GM23248 (cell line): Measurements from ENCODE around the gene DIDO1. TPM values are rescaled to one million over a fixed set of nuclear protein-coding genes. Genes with fewer than 3 reads are reported as not detected.
A peak's percentile ranks its signal among the peaks of the same experiment; 100 is the strongest.

Experiments used
- DNase-seq: peaks from one replicate; pipeline ENCODE4 v3.0.0-alpha.2; 2015
- H2AFZ ChIP-seq: fragments of 200-600 bp; sonication (generic); 2 replicates; pipeline ENCODE4 v1.6.1; 2016; ENCODE audit warnings: antibody characterized with exemption
- H3F3A ChIP-seq: fragments of 200-600 bp; sonication (generic); 2 replicates; pipeline ENCODE4 v1.6.1; 2016; ENCODE audit warnings: mild to moderate bottlenecking, antibody characterized with exemption, mixed run types; ENCODE audit not compliant: insufficient read depth
- H3K27ac ChIP-seq: fragments of 200-600 bp; sonication (generic); 2 replicates; pipeline ENCODE4 v1.5.1; 2016; ENCODE audit warnings: mild to moderate bottlenecking
- H3K27me3 ChIP-seq: fragments of 200-600 bp; sonication (generic); replicated peaks from 2 replicates; pipeline ENCODE4 v1.6.1; 2016; ENCODE audit warnings: mild to moderate bottlenecking; ENCODE audit not compliant: insufficient read depth
- H3K36me3 ChIP-seq: fragments of 200-600 bp; sonication (generic); 2 replicates; pipeline ENCODE4 v1.6.1; 2016; ENCODE audit warnings: low read depth, mild to moderate bottlenecking
- H3K4me1 ChIP-seq: fragments of 200-600 bp; sonication (generic); 2 replicates; pipeline ENCODE4 v1.6.1; 2016; ENCODE audit warnings: mild to moderate bottlenecking; ENCODE audit not compliant: insufficient read depth
- H3K4me2 ChIP-seq: fragments of 200-600 bp; sonication (generic); one replicate; pipeline ENCODE4 v1.6.1; 2016; ENCODE audit warnings: mild to moderate bottlenecking; ENCODE audit not compliant: unreplicated experiment
- H3K4me3 ChIP-seq: fragments of 200-600 bp; sonication (generic); 2 replicates; pipeline ENCODE4 v1.5.1; 2016; ENCODE audit warnings: mild to moderate bottlenecking
- H3K79me2 ChIP-seq: fragments of 200-600 bp; sonication (generic); 2 replicates; pipeline ENCODE4 v1.6.1; 2016; ENCODE audit warnings: mild to moderate bottlenecking; ENCODE audit not compliant: insufficient read depth
- H3K9ac ChIP-seq: fragments of 200-600 bp; sonication (generic); 2 replicates; pipeline ENCODE4 v1.6.1; 2016; ENCODE audit warnings: mild to moderate bottlenecking
- H3K9me2 ChIP-seq: fragments of 200-600 bp; sonication (generic); 2 replicates; pipeline ENCODE4 v1.6.1; 2016; ENCODE audit warnings: mixed run types, mild to moderate bottlenecking, moderate library complexity; ENCODE audit not compliant: insufficient read depth
- H3K9me3 ChIP-seq: fragments of 200-600 bp; sonication (generic); one replicate; pipeline ENCODE4 v1.6.1; 2017; ENCODE audit warnings: low read depth
- H4K20me1 ChIP-seq: fragments of 200-600 bp; sonication (generic); 2 replicates; pipeline ENCODE4 v1.6.0; 2016; ENCODE audit not compliant: insufficient read depth
- EZH2 ChIP-seq: fragments of 200-600 bp; sonication (generic); IDR thresholded peaks from 2 replicates; pipeline ENCODE4 v1.6.1; 2018; ENCODE audit warnings: antibody characterized with exemption, mild to moderate bottlenecking; ENCODE audit not compliant: insufficient read depth, poor library complexity, severe bottlenecking
- EZH2phosphoT487 ChIP-seq: fragments of 200-600 bp; sonication (generic); IDR thresholded peaks from 2 replicates; pipeline ENCODE4 v1.6.1; 2018; ENCODE audit warnings: antibody characterized with exemption, moderate library complexity, mild to moderate bottlenecking, low read depth; ENCODE audit not compliant: insufficient read depth
- WGBS, 2 experiments: methylation state at CpG; one replicate each; pipeline ENCODE4 v1.1.6; 2015 to 2017; ENCODE audit warnings: low lambda C conversion rate in 2 of 2, low coverage in 1 of 2; ENCODE audit errors: missing lambda C conversion rate in 2 of 2; 5-methylcytosine and 5-hydroxymethylcytosine counted together
- in situ Hi-C: fragments of 300-500 bp; cut with MboI; formaldehyde crosslinking; loops from 2 replicates; pipeline ENCODE4 v1.15.0; 2020
- polyA plus RNA-seq: library from polyadenylated mRNA; unstranded; fragments of >200 nt; fragmentation: Nextera tagmentation; extraction: Ambion mirVana; gene quantifications from 2 replicates; pipeline ENCODE4 v1.2.1, GENCODE V29; 2016
- total RNA-seq: library from RNA; depleted of rRNA; stranded (reverse); fragments of >200 nt; shearing (Covaris generic); gene quantifications from 2 replicates; pipeline ENCODE4 v1.2.3, GENCODE V29; 2014

The DIDO1 gene
- total and polyA plus RNA-seq, 2 experiments from 2014 or later, result 16.2 to 37.1 TPM

DNA sequence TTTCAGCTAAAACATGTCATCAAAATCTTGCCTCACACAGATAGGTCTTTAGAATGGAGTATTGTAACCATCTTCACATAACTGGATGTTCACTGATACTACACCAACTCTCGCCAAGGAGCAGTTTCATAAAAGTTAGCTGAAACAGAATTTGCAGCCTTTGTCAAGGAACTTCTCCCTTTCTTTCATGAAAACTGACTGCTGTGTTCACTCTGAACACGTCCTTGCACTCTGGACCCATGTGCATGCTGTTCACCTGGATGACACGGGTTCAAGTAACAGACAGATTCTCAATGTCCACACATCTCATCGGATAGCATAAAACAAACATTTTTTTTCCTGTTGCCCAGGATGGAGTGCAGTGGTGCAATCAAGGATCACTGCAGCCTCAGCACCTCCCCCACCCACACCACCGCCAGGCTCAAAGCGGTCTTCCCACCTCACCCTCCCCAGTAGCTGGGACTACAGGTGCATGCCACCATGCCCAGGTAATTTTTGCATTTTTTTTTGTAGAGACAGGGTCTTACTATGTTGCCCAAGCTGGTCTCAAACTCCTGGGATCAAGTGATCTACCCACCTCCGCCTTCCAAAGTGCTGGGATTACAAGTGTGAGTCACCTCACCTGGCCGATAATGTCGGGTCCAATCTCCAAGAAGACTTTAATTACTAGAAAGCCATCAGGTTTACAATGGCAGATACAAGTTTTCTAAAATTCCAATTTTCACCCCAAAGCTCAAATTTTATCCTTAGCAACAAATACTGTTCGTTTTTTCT lies 9.4 kb downstream of the DIDO1 start:
- Histone ChIP-seq H3K79me2 (peaks cover 100% of the 10 kb centered on the region), H3K4me2 (no peak overlapping the region), H3K9ac (no peak overlapping the region), H2AFZ (no peak overlapping the region), H3K9me2 (no peaks in the 10 kb centered on the region), H3K27ac (no peak overlapping the region), H3K36me3 (peaks cover 7% of the 10 kb centered on the region), H3K9me3 (no peaks in the 10 kb centered on the region), H3K27me3 (no peaks in the 10 kb centered on the region), H4K20me1 (peaks cover 44% of the 10 kb centered on the region), H3F3A (peaks cover 16% of the 10 kb centered on the region; the same call in 1 of the 2 replicates), H3K4me1 (peaks cover 19% of the 10 kb centered on the region), H3K4me3 (no peak overlapping the region)
- DNase-seq, result no peak
- TF ChIP-seq EZH2 (no peak), EZH2phosphoT487 (no peak)
- in situ Hi-C loops, result no loop called here
- 72 to 74% methylated on average over 10 of the region's 10 CpGs for WGBS, 2 experiments

DNA sequence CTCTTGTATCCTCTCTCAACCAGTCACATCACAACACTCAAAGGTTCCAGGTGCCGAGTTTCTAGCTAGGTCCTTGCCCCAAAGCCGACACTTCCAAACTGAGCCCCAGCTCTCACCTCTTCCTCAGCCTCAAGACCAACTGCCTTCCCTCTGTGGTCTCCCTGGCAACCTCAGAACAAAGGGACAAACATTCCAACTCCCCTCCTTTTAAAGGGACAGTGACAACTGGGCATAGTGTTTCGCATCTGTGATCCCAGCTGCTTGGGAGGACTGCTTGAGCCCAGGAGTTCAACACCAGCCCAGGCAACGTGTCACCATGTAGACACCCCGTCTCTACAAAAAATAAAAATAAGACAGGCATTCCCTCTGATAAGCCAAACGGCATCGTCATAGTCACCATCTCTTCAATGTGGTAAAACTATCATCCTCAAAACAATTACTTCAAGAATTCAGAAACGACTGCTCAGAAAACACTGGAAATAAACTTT lies 11.3 kb downstream of the DIDO1 start:
- Histone ChIP-seq H3K36me3 (peaks cover 16% of the 10 kb centered on the region), H4K20me1 (peaks cover 38% of the 10 kb centered on the region), H3K9me2 (no peaks in the 10 kb centered on the region), H3F3A (0 out of 2 replicates have a peak, but pooled peaks cover 5% of the 10 kb centered on the region), H3K27me3 (no peaks in the 10 kb centered on the region), H3K9ac (0 out of 2 replicates have a peak overlapping the region, but pooled peaks have one; percentile 6), H2AFZ (no peak overlapping the region), H3K4me1 (0 out of 2 replicates have a peak, but pooled peaks cover 2% of the 10 kb centered on the region), H3K4me2 (no peak overlapping the region), H3K79me2 (peaks cover 100% of the 10 kb centered on the region), H3K4me3 (no peak overlapping the region), H3K9me3 (no peaks in the 10 kb centered on the region), H3K27ac (0 out of 2 replicates have a peak overlapping the region, but pooled peaks have one; percentile 10)
- DNase-seq, result peak; percentile 52
- in situ Hi-C loops, result no loop called here
- 54 to 63% methylated on average over 8 of the region's 8 CpGs for WGBS, 2 experiments
- TF ChIP-seq EZH2, result no peak
- no peak for TF ChIP-seq EZH2phosphoT487

DNA sequence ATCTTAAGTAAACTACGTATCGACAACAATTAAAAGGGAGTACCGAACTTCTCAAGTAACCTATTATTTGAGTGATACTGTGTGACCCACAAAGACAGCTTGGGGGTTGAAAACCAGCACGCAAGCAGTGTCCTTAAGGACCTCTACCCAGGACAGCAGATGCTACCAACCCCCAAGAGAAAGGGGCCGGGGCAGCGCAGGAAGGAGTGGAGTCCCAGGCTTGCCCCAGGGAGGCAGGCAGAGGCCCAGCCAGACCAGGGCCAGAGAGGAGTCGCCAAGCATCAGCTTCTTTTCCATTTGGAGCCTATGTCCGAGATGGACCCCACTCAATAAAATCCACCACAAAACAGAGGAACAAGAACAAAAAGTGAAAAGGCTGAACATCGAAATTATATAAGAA lies 11.9 kb downstream of the DIDO1 start:
- TF ChIP-seq EZH2phosphoT487, result no peak
- no peak for TF ChIP-seq EZH2
- Histone ChIP-seq H3K4me2 (no peak overlapping the region), H2AFZ (no peak overlapping the region), H3K27ac (no peak overlapping the region), H3F3A (no peaks in the 10 kb centered on the region), H3K79me2 (peaks cover 100% of the 10 kb centered on the region), H3K4me3 (no peak overlapping the region), H4K20me1 (peaks cover 35% of the 10 kb centered on the region), H3K27me3 (no peaks in the 10 kb centered on the region), H3K9me3 (no peaks in the 10 kb centered on the region), H3K36me3 (peaks cover 19% of the 10 kb centered on the region), H3K4me1 (no peaks in the 10 kb centered on the region), H3K9me2 (no peaks in the 10 kb centered on the region), H3K9ac (no peak overlapping the region)
- DNase-seq, result no peak
- in situ Hi-C loops, result no loop called here
- WGBS, 2 experiments, result 96 to 98% methylated on average over 9 of the region's 9 CpGs

DNA sequence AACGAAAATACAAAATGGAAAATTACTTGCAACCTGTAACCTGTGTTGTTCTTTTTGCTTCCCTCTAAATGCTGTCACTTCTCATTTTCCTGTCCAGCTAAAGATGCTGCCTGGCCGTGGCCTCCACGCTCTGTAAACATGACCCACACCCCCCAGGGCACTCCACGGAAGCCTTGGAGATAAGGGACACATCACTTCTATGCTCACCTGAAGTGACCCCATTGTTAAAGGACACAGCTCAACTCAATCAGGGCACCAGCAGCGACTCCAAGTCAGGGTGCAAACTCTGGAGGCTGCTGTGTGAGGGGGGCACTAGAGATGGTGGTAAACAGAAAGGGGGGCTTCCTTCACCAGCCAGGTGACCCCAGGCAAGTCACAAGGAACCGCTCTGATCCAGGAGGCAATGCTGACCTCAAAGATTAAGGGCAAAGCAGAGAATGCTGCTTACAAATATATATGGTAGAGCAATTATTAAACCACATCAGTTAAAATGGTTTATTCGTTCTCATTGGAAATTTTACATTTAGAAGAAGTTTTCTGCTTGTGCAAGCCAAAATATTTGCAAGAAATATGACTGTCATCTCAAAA lies 13.2 kb downstream of the DIDO1 start:
- H2AFZ ChIP-seq, result no peak overlapping the region
- no peak overlapping the region for H3K4me2 ChIP-seq
- TF ChIP-seq EZH2, result no peak
- H4K20me1 ChIP-seq, result peaks cover 25% of the 10 kb centered on the region
- no peaks in the 10 kb centered on the region for H3F3A ChIP-seq
- in situ Hi-C loops, result no loop called here
- H3K9me2 ChIP-seq, result no peaks in the 10 kb centered on the region
- H3K4me3 ChIP-seq, result no peak overlapping the region
- no peaks in the 10 kb centered on the region for H3K4me1 ChIP-seq
- 81 to 85% methylated on average over 7 of the region's 7 CpGs for WGBS, 2 experiments
- H3K79me2 ChIP-seq, result peaks cover 100% of the 10 kb centered on the region
- no peaks in the 10 kb centered on the region for H3K9me3 ChIP-seq
- H3K27ac ChIP-seq, result no peak overlapping the region
- peaks cover 21% of the 10 kb centered on the region for H3K36me3 ChIP-seq
- no peak for DNase-seq
- H3K27me3 ChIP-seq, result no peaks in the 10 kb centered on the region
- H3K9ac ChIP-seq, result no peak overlapping the region
